ENCODE results near the gene POU6F2.

DNA sequence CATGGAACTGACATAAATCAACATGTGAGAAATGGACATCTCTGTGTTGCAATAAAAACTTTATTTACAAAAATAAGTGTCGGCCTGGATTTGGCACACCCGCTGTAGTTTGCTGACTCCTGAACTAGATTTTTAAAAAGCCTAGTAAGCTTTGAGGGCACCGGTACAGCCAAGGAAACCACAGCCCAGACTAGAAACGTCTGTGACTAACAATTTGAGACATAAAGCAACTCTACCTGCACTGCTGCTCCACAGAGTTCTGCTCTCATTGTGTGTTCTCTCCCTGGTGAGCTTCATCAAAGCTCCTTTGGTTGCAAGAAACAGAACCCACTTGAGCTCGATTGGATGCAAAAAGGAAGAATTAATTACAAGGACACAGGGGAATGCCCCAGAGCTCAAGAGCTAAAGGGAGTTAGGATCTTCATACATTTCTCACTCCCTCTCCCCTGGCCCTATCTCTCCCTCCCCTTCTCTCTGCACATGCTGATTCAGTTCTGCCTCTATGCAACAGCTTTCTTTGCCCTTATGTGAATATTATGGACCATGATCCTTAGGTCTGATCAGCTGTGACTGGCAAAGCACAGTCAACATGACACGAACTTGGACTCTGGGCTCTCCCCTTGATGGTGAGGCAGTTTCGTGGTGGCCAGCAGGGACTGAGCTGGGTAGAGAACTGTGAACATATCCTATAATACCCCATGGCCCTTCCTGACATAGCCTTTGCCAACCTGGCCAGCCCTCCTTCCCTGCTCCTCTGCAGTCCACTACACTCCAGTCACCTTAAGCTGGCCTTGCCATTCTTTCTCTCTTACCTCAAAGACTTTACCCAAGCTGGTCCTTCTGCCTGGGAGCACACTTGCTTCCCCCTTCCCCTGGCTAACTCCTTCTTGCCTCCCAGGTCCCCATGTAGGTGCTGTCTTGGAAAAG lies 511.0 kb downstream of the POU6F2 start:
- TF ChIP-seq, protein P1, sequence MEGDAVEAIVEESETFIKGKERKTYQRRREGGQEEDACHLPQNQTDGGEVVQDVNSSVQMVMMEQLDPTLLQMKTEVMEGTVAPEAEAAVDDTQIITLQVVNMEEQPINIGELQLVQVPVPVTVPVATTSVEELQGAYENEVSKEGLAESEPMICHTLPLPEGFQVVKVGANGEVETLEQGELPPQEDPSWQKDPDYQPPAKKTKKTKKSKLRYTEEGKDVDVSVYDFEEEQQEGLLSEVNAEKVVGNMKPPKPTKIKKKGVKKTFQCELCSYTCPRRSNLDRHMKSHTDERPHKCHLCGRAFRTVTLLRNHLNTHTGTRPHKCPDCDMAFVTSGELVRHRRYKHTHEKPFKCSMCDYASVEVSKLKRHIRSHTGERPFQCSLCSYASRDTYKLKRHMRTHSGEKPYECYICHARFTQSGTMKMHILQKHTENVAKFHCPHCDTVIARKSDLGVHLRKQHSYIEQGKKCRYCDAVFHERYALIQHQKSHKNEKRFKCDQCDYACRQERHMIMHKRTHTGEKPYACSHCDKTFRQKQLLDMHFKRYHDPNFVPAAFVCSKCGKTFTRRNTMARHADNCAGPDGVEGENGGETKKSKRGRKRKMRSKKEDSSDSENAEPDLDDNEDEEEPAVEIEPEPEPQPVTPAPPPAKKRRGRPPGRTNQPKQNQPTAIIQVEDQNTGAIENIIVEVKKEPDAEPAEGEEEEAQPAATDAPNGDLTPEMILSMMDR (IDR thresholded peaks at IDR 0.05): no peak
- TF ChIP-seq POLR2A (IDR thresholded peaks at IDR 0.05): no peak

All from body of pancreas (tissue), 4 donors.